ENCODE data around the gene DXO. TPM values are rescaled to one million over a fixed set of nuclear protein-coding genes. Genes with fewer than 3 reads are reported as not detected.
A peak's percentile ranks its signal among the peaks of the same experiment; 100 is the strongest.
"Not testable (repeated sequence)": the region's sequence is repeated elsewhere in the genome, so short reads cannot be mapped to it uniquely, and the experiment has no call there.

The DXO gene
- total RNA-seq, 5 donors from 2014 or later (not counting 1 experiment from before 2014, with no cell fraction given) = 30.2 to 53.2 (median 35.4) TPM

DNA sequence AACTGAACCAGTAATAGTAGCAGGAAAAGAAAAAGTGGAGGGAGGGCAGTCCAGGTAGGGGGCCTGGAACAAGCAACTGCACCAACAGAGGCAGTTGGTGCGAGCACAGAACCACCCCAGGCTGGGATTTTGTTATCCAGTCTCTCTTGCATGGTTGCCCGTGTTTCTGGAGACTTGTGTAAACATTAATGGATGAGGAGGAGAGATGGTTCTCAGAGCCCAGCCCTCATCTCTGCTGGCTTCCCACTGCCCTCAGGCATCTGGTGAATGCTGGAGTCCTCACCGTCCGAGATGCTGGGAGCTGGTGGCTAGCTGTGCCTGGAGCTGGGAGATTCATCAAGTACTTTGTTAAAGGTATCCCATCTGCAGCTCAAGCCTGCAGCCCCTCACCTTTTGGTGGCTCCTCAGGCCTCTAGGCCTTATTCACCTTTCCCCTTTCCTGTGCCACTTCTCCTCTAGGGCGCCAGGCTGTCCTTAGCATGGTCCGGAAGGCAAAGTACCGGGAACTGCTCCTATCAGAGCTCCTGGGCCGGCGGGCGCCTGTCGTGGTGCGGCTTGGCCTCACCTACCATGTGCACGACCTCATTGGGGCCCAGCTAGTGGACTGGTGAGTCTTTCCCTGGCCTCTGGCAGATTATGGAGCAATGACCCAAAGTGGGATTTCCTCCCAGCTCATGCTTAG, 8.4 kb upstream of the DXO start:
- H3K4me1 ChIP-seq (ENCODE audit: control insufficient read depth in 1 of 2, extremely low read depth in 1 of 2, insufficient read depth in 2 of 2, low read length in 2 of 2) = peaks cover 13 to 20% of the 10 kb centered on the region in 2 experiments
- H3K27me3 Mint-ChIP-seq; ATAC-seq (replicated peaks in 1 of 4); H3K4me3 ChIP-seq (ENCODE audit: control insufficient read depth in 1 of 2, extremely low read depth in 1 of 2, low read length in 1 of 2); H3K36me3 Mint-ChIP-seq; H3K36me3 ChIP-seq (ENCODE audit: control insufficient read depth in 2 of 2, extremely low read depth in 1 of 2, insufficient read depth in 1 of 2, low read length in 1 of 2); POLR2A ChIA-PET; H3K27ac ChIP-seq (ENCODE audit: low read length); H3K27me3 ChIP-seq (replicated peaks in 1 of 2; ENCODE audit: control insufficient read depth in 2 of 2, extremely low read depth in 1 of 2, insufficient read depth in 2 of 2, low read length in 1 of 2); H3K9me3 Mint-ChIP-seq; H3K9me3 ChIP-seq; H3K4me3 Mint-ChIP-seq: not testable (repeated sequence)
- Mint-ChIP-seq H3K4me1 (peaks cover 13 to 16% (median 14%) of the 10 kb centered on the region in 3 donors), H3K27ac (peak overlapping the region; percentile 59 to 66)
- CTCF ChIA-PET = interaction anchor here in 1 of 2 donors (0.6 kb wide), 1 partner anchor 140 kb away, joined by 7 read pairs; no protein-coding TSS in a partner anchor
- DNase-seq = peak in 1 of 35 experiments; percentile 10
- WGBS (ENCODE audit: insufficient coverage) = 80% methylated on average over 1 of the region's 13 CpGs

- no peak overlapping the region for H3K4me3 ChIP-seq (ENCODE audit: control insufficient read depth in 1 of 2, extremely low read depth in 1 of 2, low read length in 1 of 2)
- H3K4me1 ChIP-seq (ENCODE audit: control insufficient read depth in 1 of 2, extremely low read depth in 1 of 2, insufficient read depth in 2 of 2, low read length in 2 of 2) = peaks cover 13 to 20% of the 10 kb centered on the region in 2 experiments
- Mint-ChIP-seq H3K36me3 (peaks cover 8% of the 10 kb centered on the region), H3K27ac (peak overlapping the region in 1 of 2 donors; percentile 66), H3K4me1 (peaks cover 16 to 17% (median 16%) of the 10 kb centered on the region in 3 donors), H3K27me3 (no peaks in the 10 kb centered on the region), H3K9me3 (no peaks in the 10 kb centered on the region), H3K4me3 (peak overlapping the region in 1 of 3 donors; percentile 51)
- ATAC-seq (replicated peaks in 1 of 4) (peak in 2 of 4 experiments; percentile 36 to 51), DNase-seq (peak in 1 of 35 experiments; percentile 7)
- peak overlapping the region; percentile 46 for H3K27ac ChIP-seq (ENCODE audit: low read length)
- no peaks in the 10 kb centered on the region for H3K9me3 ChIP-seq
- 63% methylated on average over 3 of the region's 3 CpGs for WGBS (ENCODE audit: insufficient coverage)
- peaks cover 0 to 8% of the 10 kb centered on the region in 2 donors for H3K36me3 ChIP-seq (ENCODE audit: control insufficient read depth in 2 of 2, extremely low read depth in 1 of 2, insufficient read depth in 1 of 2, low read length in 1 of 2)
- POLR2A ChIA-PET = no interaction called here
- CTCF ChIA-PET = no interaction called here
- no peaks in the 10 kb centered on the region for H3K27me3 ChIP-seq (replicated peaks in 1 of 2; ENCODE audit: control insufficient read depth in 2 of 2, extremely low read depth in 1 of 2, insufficient read depth in 2 of 2, low read length in 1 of 2)
These were observed 7.4 kb upstream of the DXO start for GRCh38 chr6:31979238-31979898.

DNA sequence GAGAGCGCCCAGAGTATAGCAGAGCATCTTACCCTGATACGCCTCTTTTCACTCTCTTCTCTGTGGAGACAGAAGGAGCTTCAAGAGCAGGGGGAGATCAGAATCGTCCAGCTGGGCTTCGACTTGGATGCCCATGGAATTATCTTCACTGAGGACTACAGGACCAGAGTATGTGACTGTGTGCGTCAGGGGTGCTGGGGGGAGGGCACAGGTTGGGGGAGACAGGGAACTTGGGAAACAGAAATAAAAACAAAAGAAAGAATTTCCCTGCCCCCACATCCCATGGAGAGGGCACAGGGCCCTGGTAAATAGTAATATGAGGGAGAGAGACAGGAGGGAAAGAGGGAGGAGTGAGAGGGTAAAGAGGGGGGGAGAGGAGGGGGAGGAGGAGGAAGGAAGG, 6.9 kb upstream of the DXO start:
- peak overlapping the region; percentile 41 for H3K27ac ChIP-seq (ENCODE audit: low read length)

GRCh38 chr6:31977816-31978431, 6.0 kb upstream of the DXO start:
- no peaks in the 10 kb centered on the region for H3K9me3 ChIP-seq
- H3K27ac Mint-ChIP-seq = no peak overlapping the region
- H3K27me3 ChIP-seq (replicated peaks in 1 of 2; ENCODE audit: control insufficient read depth in 2 of 2, extremely low read depth in 1 of 2, insufficient read depth in 2 of 2, low read length in 1 of 2) = no peaks in the 10 kb centered on the region
- no peaks in the 10 kb centered on the region for H3K9me3 Mint-ChIP-seq
- no peak for ATAC-seq (replicated peaks in 1 of 4)
- H3K4me1 Mint-ChIP-seq = peaks cover 23 to 31% (median 26%) of the 10 kb centered on the region in 3 donors
- no peak overlapping the region for H3K4me3 Mint-ChIP-seq
- H3K4me1 ChIP-seq (ENCODE audit: control insufficient read depth in 1 of 2, extremely low read depth in 1 of 2, insufficient read depth in 2 of 2, low read length in 2 of 2) = peaks cover 18 to 24% of the 10 kb centered on the region in 2 experiments
- peaks cover 0 to 8% of the 10 kb centered on the region in 2 donors for H3K36me3 ChIP-seq (ENCODE audit: control insufficient read depth in 2 of 2, extremely low read depth in 1 of 2, insufficient read depth in 1 of 2, low read length in 1 of 2)
- ChIA-PET POLR2A (no interaction called here), CTCF (no interaction called here)
- H3K27ac ChIP-seq (ENCODE audit: low read length) = peak overlapping the region; percentile 41
- no peak overlapping the region for H3K4me3 ChIP-seq (ENCODE audit: control insufficient read depth in 1 of 2, extremely low read depth in 1 of 2, low read length in 1 of 2)
- no peak for DNase-seq
- H3K36me3 Mint-ChIP-seq = peaks cover 8% of the 10 kb centered on the region
- H3K27me3 Mint-ChIP-seq = no peaks in the 10 kb centered on the region
- WGBS (ENCODE audit: insufficient coverage) = 97% methylated on average over 4 of the region's 12 CpGs

More for the DNA sequence above, 6.9 kb upstream of the DXO start:
- Histone ChIP-seq H3K4me1 (ENCODE audit: control insufficient read depth in 1 of 2, extremely low read depth in 1 of 2, insufficient read depth in 2 of 2, low read length in 2 of 2) (peaks cover 13 to 20% of the 10 kb centered on the region in 2 experiments), H3K27me3 (replicated peaks in 1 of 2; ENCODE audit: control insufficient read depth in 2 of 2, extremely low read depth in 1 of 2, insufficient read depth in 2 of 2, low read length in 1 of 2) (no peaks in the 10 kb centered on the region), H3K36me3 (ENCODE audit: control insufficient read depth in 2 of 2, extremely low read depth in 1 of 2, insufficient read depth in 1 of 2, low read length in 1 of 2) (peaks cover 0 to 8% of the 10 kb centered on the region in 2 donors), H3K9me3 (no peaks in the 10 kb centered on the region), H3K4me3 (ENCODE audit: control insufficient read depth in 1 of 2, extremely low read depth in 1 of 2, low read length in 1 of 2) (no peak overlapping the region)
- Mint-ChIP-seq H3K27ac (peak overlapping the region in 1 of 2 donors; percentile 84), H3K27me3 (no peaks in the 10 kb centered on the region), H3K36me3 (peaks cover 8% of the 10 kb centered on the region), H3K4me1 (peaks cover 17 to 21% (median 17%) of the 10 kb centered on the region in 3 donors), H3K9me3 (no peaks in the 10 kb centered on the region), H3K4me3 (peak overlapping the region in 1 of 3 donors; percentile 51)
- peak in 1 of 35 experiments; percentile 3 for DNase-seq
- ChIA-PET POLR2A (no interaction called here), CTCF (no interaction called here)
- ATAC-seq (replicated peaks in 1 of 4) = peak in 1 of 4 experiments; percentile 16
- no CpG with 5 or more reads among the region's 5 CpGs for WGBS (ENCODE audit: insufficient coverage)

DNA sequence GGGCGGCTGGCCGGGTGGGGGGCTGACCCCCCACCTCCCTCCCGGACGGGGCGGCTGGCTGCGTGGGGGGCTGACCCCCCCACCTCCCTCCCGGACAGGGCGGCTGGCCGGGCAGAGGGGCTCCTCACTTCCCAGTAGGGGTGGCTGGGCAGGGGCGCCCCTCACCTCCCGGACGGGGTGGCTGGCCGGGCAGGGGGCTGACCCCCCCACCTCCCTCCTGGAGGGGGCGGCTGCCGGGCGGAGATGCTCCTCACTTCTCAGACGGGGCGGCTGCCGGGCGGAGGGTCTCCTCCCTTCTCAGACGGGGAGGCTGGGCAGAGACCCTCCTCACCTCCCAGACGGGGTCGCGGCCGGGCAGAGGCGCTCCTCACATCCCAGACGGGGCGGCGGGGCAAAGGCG, 4.1 kb upstream of the DXO start:
- no CpG with 5 or more reads among the region's 30 CpGs for WGBS (ENCODE audit: insufficient coverage)
- H3K27me3 Mint-ChIP-seq; DNase-seq; ATAC-seq (replicated peaks in 1 of 4); H3K27me3 ChIP-seq (replicated peaks in 1 of 2; ENCODE audit: control insufficient read depth in 2 of 2, extremely low read depth in 1 of 2, insufficient read depth in 2 of 2, low read length in 1 of 2); POLR2A ChIA-PET; H3K27ac Mint-ChIP-seq; H3K27ac ChIP-seq (ENCODE audit: low read length); H3K4me3 Mint-ChIP-seq; H3K4me3 ChIP-seq (ENCODE audit: control insufficient read depth in 1 of 2, extremely low read depth in 1 of 2, low read length in 1 of 2); H3K36me3 ChIP-seq (ENCODE audit: control insufficient read depth in 2 of 2, extremely low read depth in 1 of 2, insufficient read depth in 1 of 2, low read length in 1 of 2); CTCF ChIA-PET; H3K36me3 Mint-ChIP-seq; H3K9me3 Mint-ChIP-seq; H3K9me3 ChIP-seq: not testable (repeated sequence)
- H3K4me1 Mint-ChIP-seq = peaks cover 35 to 48% (median 43%) of the 10 kb centered on the region in 3 donors
- peaks cover 25 to 36% of the 10 kb centered on the region in 2 experiments for H3K4me1 ChIP-seq (ENCODE audit: control insufficient read depth in 1 of 2, extremely low read depth in 1 of 2, insufficient read depth in 2 of 2, low read length in 2 of 2)

DNA sequence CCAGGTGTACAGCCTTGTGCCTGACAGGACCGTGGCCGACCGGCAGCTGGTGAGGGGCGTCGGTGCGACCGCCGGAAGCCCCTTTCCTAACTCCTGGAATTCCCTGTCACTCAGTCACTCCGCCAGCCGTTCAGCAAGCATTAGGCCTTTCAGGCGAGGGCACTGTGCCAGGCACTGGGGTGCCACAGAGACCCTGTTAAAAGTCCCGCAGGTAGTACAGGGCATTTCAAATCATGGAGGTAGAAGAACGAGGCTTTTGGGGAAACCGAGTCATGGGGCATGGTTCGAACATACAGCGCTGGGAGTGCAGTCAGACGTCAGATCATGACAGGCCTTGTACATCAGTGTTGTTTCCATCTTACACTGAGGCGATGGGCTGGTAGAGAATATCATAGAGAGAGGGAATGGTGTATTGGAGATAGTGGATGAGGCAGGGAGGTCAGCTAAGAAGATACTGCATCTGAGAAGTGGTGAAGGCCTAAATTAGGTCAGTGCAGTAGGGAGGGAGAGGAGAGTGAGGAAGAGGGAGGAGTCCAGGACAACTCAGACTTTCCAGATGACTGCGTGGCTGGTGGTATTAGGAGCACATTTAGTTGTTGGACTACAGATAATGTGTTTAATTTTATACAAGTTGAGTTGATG, 892 bp upstream of the DXO start:
- peaks cover 12 to 28% of the 10 kb centered on the region in 2 experiments for H3K4me1 ChIP-seq (ENCODE audit: control insufficient read depth in 1 of 2, extremely low read depth in 1 of 2, insufficient read depth in 2 of 2, low read length in 2 of 2)
- WGBS (ENCODE audit: insufficient coverage) = 10% methylated on average over 18 of the region's 19 CpGs
- peaks cover 39 to 49% (median 46%) of the 10 kb centered on the region in 3 donors for H3K4me1 Mint-ChIP-seq
- H3K9me3 Mint-ChIP-seq = no peaks in the 10 kb centered on the region
- peak overlapping the region; percentile 83 to 95 for H3K4me3 ChIP-seq (ENCODE audit: control insufficient read depth in 1 of 2, extremely low read depth in 1 of 2, low read length in 1 of 2)
- H3K36me3 ChIP-seq (ENCODE audit: control insufficient read depth in 2 of 2, extremely low read depth in 1 of 2, insufficient read depth in 1 of 2, low read length in 1 of 2) = peaks cover 14 to 20% of the 10 kb centered on the region in 2 donors
- H3K4me3 Mint-ChIP-seq = peak overlapping the region; percentile 92 to 98 (median 97)
- H3K27ac Mint-ChIP-seq = peak overlapping the region; percentile 100
- CTCF ChIA-PET = interaction anchor here in 1 of 2 donors (0.5 to 1.1 kb wide), 3 partner anchors 14 to 247 kb away, joined by 3 to 5 read pairs (median 3); partner anchors contain the start of genes NELFE and SKIC2
- ATAC-seq (replicated peaks in 1 of 4) (no peak), DNase-seq (peak in 1 of 35 experiments; percentile 22)
- peak overlapping the region; percentile 99 for H3K27ac ChIP-seq (ENCODE audit: low read length)
- no peaks in the 10 kb centered on the region for H3K27me3 ChIP-seq (replicated peaks in 1 of 2; ENCODE audit: control insufficient read depth in 2 of 2, extremely low read depth in 1 of 2, insufficient read depth in 2 of 2, low read length in 1 of 2)
- peaks cover 9% of the 10 kb centered on the region for H3K36me3 Mint-ChIP-seq
- H3K9me3 ChIP-seq = no peaks in the 10 kb centered on the region
- POLR2A ChIA-PET = interaction anchor here (0.5 to 2.5 kb wide), 3 partner anchors 13 to 1179 kb away, joined by 3 to 6 read pairs (median 4); partner anchors contain the start of gene SKIC2 (in 1 of the 2)
- no peaks in the 10 kb centered on the region for H3K27me3 Mint-ChIP-seq
